Astrocyte (in vitro differentiated cells and primary cell): ENCODE measurements around the gene ARID5B. TPM values are rescaled to one million over a fixed set of nuclear protein-coding genes. Genes with fewer than 3 reads are reported as not detected.

ENCODE experiments used
- DNase-seq: peaks from one replicate; pipeline ENCODE4 v3.0.0-alpha.2; 2010; ENCODE audit warnings: low read depth
- FAIRE-seq: peaks from 2 replicates; lab custom pipeline; 2011; peaks lifted over from hg19 to GRCh38; lab: Jason Lieb, UNC
- H2AFZ ChIP-seq: 2 replicates; pipeline ENCODE4 v1.6.0; 2012; ENCODE audit warnings: low read depth, low read length, inconsistent platforms
- H3K27ac ChIP-seq: 2 replicates; pipeline ENCODE4 v1.5.1; 2011; ENCODE audit warnings: low read depth, low read length, inconsistent platforms
- H3K27me3 ChIP-seq: 2 replicates; pipeline ENCODE4 v1.6.0; 2011; ENCODE audit warnings: low read length, inconsistent platforms; ENCODE audit not compliant: insufficient read depth
- H3K36me3 ChIP-seq: 2 replicates; pipeline ENCODE4 v1.5.1; 2011; ENCODE audit warnings: low read length, inconsistent platforms; ENCODE audit not compliant: insufficient read depth
- H3K4me1 ChIP-seq: 2 replicates; pipeline ENCODE4 v1.5.1; 2011; ENCODE audit warnings: low read length, inconsistent platforms; ENCODE audit not compliant: insufficient read depth
- H3K4me2 ChIP-seq: 2 replicates; pipeline ENCODE4 v1.6.0; 2012; ENCODE audit warnings: low read length, inconsistent platforms
- H3K4me3 ChIP-seq: 2 replicates; pipeline ENCODE4 v1.5.1; 2011; ENCODE audit warnings: low read depth, mild to moderate bottlenecking, low read length, inconsistent platforms; ENCODE audit not compliant: insufficient read depth
- H3K79me2 ChIP-seq: 2 replicates; pipeline ENCODE4 v1.6.0; 2012; ENCODE audit warnings: mild to moderate bottlenecking, low read length, inconsistent platforms; ENCODE audit not compliant: insufficient read depth
- H3K9ac ChIP-seq: 2 replicates; pipeline ENCODE4 v1.6.0; 2012; ENCODE audit warnings: mild to moderate bottlenecking, low read length, inconsistent platforms
- H3K9me3 ChIP-seq: 2 replicates; pipeline ENCODE4 v1.5.1; 2012; ENCODE audit warnings: low read depth, mild to moderate bottlenecking, low read length, inconsistent platforms; ENCODE audit not compliant: insufficient read depth
- H4K20me1 ChIP-seq: 2 replicates; pipeline ENCODE4 v1.6.0; 2012; ENCODE audit warnings: low read length, inconsistent platforms; ENCODE audit not compliant: insufficient read depth
- H3K27ac Mint-ChIP-seq: one replicate; pipeline ENCODE4 v1.8.0; 2021; ENCODE audit warnings: mild to moderate bottlenecking, mixed read lengths; ENCODE audit not compliant: unreplicated experiment
- H3K27me3 Mint-ChIP-seq: one replicate; pipeline ENCODE4 v1.8.0; 2021; ENCODE audit warnings: low read depth, mixed read lengths; ENCODE audit not compliant: unreplicated experiment
- H3K36me3 Mint-ChIP-seq: one replicate; pipeline ENCODE4 v1.8.0; 2021; ENCODE audit warnings: low read depth, mixed read lengths; ENCODE audit not compliant: unreplicated experiment
- H3K4me1 Mint-ChIP-seq: one replicate; pipeline ENCODE4 v1.8.0; 2021; ENCODE audit warnings: low read depth, mixed read lengths; ENCODE audit not compliant: unreplicated experiment
- H3K4me3 Mint-ChIP-seq: one replicate; pipeline ENCODE4 v1.8.0; 2021; ENCODE audit warnings: mild to moderate bottlenecking, moderate library complexity, mixed read lengths; ENCODE audit not compliant: unreplicated experiment
- H3K9me3 Mint-ChIP-seq: one replicate; pipeline ENCODE4 v1.8.0; 2021; ENCODE audit warnings: mild to moderate bottlenecking, mixed read lengths; ENCODE audit not compliant: unreplicated experiment
- EZH2 ChIP-seq: IDR thresholded peaks from 2 replicates; pipeline ENCODE4 v1.6.1; 2012; ENCODE audit warnings: mild to moderate bottlenecking, low read length, inconsistent platforms; ENCODE audit not compliant: insufficient read depth
- total RNA-seq: library from RNA; stranded (reverse); gene quantifications from 2 replicates; pipeline ENCODE4 v1.2.1, GENCODE V29; 2021
- TF ChIP-seq, protein P1 (sequence below): IDR thresholded peaks from 2 replicates; pipeline ENCODE4 v1.5.1; 2011; ENCODE audit warnings: low read depth, mild to moderate bottlenecking, inconsistent platforms, low read length, moderate library complexity; ENCODE audit not compliant: insufficient read depth

ARID5B gene
- total RNA-seq, 1 donor from 2014 or later = 66.0 TPM

DNA sequence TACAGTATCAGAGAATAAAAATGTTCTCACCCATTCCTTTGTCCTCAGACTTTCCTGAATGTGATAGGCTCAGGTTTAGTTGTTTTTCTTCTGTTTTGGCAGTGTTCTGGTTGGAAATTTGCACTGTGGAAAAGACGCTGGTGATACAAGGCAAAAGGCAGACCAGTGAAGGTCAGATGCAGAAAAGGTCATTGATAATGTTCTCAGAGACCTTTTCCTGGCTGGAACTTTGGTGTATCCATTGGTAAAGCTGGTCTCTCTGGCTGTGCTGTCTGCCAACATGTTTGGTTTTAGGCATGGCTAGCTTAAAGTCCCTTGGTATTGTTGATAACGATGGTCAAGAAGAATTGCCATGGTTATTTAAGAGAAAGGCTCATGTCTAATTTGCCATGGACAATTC, 11.5 kb downstream of the ARID5B start:
- peaks cover 46% of the 10 kb centered on the region for H4K20me1 ChIP-seq
- H3K4me1 ChIP-seq = no peaks in the 10 kb centered on the region
- FAIRE-seq (no peak), DNase-seq (no peak)
- H3K4me3 ChIP-seq = no peak overlapping the region
- H2AFZ ChIP-seq = no peak overlapping the region
- H3K36me3 Mint-ChIP-seq = peaks cover 24% of the 10 kb centered on the region
- no peak overlapping the region for H3K4me2 ChIP-seq
- H3K36me3 ChIP-seq = peaks cover 7% of the 10 kb centered on the region
- no peak for TF ChIP-seq EZH2
- TF ChIP-seq, protein P1, sequence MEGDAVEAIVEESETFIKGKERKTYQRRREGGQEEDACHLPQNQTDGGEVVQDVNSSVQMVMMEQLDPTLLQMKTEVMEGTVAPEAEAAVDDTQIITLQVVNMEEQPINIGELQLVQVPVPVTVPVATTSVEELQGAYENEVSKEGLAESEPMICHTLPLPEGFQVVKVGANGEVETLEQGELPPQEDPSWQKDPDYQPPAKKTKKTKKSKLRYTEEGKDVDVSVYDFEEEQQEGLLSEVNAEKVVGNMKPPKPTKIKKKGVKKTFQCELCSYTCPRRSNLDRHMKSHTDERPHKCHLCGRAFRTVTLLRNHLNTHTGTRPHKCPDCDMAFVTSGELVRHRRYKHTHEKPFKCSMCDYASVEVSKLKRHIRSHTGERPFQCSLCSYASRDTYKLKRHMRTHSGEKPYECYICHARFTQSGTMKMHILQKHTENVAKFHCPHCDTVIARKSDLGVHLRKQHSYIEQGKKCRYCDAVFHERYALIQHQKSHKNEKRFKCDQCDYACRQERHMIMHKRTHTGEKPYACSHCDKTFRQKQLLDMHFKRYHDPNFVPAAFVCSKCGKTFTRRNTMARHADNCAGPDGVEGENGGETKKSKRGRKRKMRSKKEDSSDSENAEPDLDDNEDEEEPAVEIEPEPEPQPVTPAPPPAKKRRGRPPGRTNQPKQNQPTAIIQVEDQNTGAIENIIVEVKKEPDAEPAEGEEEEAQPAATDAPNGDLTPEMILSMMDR = no peak
- H3K4me3 Mint-ChIP-seq = no peak overlapping the region
- H3K27me3 ChIP-seq = no peaks in the 10 kb centered on the region
- no peak overlapping the region for H3K9ac ChIP-seq
- H3K9me3 ChIP-seq = no peaks in the 10 kb centered on the region
- peaks cover 4% of the 10 kb centered on the region for H3K4me1 Mint-ChIP-seq
- H3K9me3 Mint-ChIP-seq = peaks cover 3% of the 10 kb centered on the region
- no peaks in the 10 kb centered on the region for H3K27me3 Mint-ChIP-seq
- no peak overlapping the region for H3K27ac ChIP-seq
- no peak overlapping the region for H3K27ac Mint-ChIP-seq
- H3K79me2 ChIP-seq = peaks cover 87% of the 10 kb centered on the region

DNA sequence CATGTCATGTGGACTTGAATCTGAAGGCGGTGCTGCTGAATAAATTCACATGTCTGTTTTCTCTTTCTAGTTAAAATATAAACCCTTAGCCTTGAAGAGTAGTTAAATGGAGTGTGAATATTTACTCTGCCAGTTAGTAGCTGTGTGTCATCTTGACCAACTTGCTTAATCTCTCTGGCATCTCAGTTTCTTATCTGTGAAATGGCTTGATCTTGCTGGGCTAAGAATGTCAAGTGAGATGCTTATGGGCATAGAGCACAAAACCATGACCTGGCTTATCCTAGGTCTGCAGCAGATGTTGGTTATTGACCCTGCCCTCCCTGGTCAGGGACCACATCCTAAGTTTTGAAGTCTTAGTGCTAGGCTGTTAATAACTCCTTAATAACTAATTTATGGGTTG, 16.6 kb downstream of the ARID5B start:
- peaks cover 79% of the 10 kb centered on the region for H3K79me2 ChIP-seq

DNA sequence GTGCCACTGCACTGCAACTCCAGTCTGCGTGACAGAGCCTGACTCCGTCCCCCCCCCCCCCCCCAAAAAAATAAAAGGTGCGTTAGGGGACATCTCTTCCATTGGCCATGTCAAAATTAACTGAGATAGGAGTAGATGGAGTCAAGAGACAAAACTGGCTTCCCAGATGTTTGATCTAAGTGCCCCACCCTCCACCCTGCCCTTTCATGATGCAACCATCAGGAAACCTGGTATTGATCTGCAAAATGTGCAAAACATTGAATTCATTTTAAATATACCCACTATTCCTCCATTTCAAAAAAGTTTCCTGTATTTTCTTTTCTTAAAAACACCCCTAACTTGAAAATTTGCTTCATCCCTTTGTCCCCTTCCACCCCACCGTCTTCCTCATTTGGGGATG, 17.5 kb downstream of the ARID5B start:
- no peak for TF ChIP-seq EZH2
- TF ChIP-seq, protein P1 = no peak
- Histone ChIP-seq H2AFZ (no peak overlapping the region), H4K20me1 (peaks cover 59% of the 10 kb centered on the region), H3K4me3 (no peak overlapping the region), H3K9me3 (no peaks in the 10 kb centered on the region), H3K36me3 (peaks cover 4% of the 10 kb centered on the region), H3K27me3 (no peaks in the 10 kb centered on the region), H3K27ac (no peak overlapping the region), H3K4me2 (no peak overlapping the region), H3K4me1 (peaks cover 8% of the 10 kb centered on the region), H3K79me2 (peaks cover 79% of the 10 kb centered on the region), H3K9ac (no peak overlapping the region)
- Mint-ChIP-seq H3K27ac (no peak overlapping the region), H3K4me3 (no peak overlapping the region), H3K36me3 (peaks cover 28% of the 10 kb centered on the region), H3K4me1 (peaks cover 23% of the 10 kb centered on the region), H3K27me3 (no peaks in the 10 kb centered on the region), H3K9me3 (peaks cover 3% of the 10 kb centered on the region)
- no peak for DNase-seq
- no peak for FAIRE-seq

More for the DNA sequence above, 16.6 kb downstream of the ARID5B start:
- Histone ChIP-seq H3K27me3 (no peaks in the 10 kb centered on the region), H4K20me1 (peaks cover 54% of the 10 kb centered on the region), H3K9me3 (no peaks in the 10 kb centered on the region), H3K36me3 (peaks cover 4% of the 10 kb centered on the region), H3K4me2 (no peak overlapping the region), H3K4me1 (peaks cover 1% of the 10 kb centered on the region), H3K9ac (no peak overlapping the region), H3K4me3 (no peak overlapping the region), H3K27ac (no peak overlapping the region), H2AFZ (no peak overlapping the region)
- no peaks in the 10 kb centered on the region for H3K27me3 Mint-ChIP-seq
- no peak for TF ChIP-seq EZH2
- TF ChIP-seq, protein P1 = no peak
- no peak for DNase-seq
- peaks cover 24% of the 10 kb centered on the region for H3K36me3 Mint-ChIP-seq
- peaks cover 3% of the 10 kb centered on the region for H3K9me3 Mint-ChIP-seq
- no peak for FAIRE-seq
- H3K4me3 Mint-ChIP-seq = no peak overlapping the region
- H3K27ac Mint-ChIP-seq = no peak overlapping the region
- peaks cover 16% of the 10 kb centered on the region for H3K4me1 Mint-ChIP-seq
